GM21528 (cell line): Measurements from ENCODE around the gene PIK3CD.

ENCODE experiments used
- ATAC-seq: cut with Tn5 transposase; IDR thresholded peaks from one replicate; pipeline ENCODE4 v1.9.1; 2021; ENCODE audit warnings: mild to moderate bottlenecking, moderate library complexity; ENCODE audit not compliant: unreplicated experiment, low FRiP score

Gene PIK3CD

GRCh38 chr1:9715536-9716226 lies 64.2 kb downstream of the PIK3CD start:
- no peak for ATAC-seq

GRCh38 chr1:9716404-9717192 lies 65.1 kb downstream of the PIK3CD start:
- no peak for ATAC-seq

GRCh38 chr1:9717193-9718005 lies 65.9 kb downstream of the PIK3CD start:
- peak; percentile 46 for ATAC-seq

DNA sequence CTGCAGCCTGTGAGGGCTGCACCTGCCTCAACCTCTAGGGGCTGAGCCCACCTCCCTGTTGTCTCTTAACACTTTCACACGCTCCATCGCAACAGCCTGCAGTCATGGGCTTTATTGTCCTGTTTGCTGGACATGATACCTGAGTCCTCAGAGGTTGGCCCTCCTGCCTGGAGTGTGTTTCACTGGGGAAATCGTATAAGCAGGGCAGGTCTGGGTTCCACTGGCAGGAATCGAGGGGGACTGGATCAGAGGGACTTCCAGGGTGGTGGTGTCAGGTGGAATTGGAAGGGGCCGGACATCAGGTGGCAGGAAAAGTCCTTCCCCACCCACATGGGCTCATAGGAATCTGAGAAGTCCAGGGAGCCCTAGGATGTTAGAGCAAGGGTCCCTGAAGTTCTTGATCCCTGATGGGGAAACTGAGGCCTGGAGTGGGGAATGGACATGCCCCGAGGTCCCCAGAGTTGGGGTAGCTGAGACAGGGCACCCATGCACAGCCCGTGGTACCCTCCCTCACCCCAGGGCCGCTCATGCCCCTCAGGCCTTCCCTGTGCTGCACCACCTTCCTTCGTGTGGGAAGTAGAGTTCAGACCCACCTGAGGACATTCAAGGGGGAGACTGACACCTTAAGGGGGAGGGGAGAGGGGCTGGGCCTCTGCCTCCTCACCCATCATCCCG lies 66.6 kb downstream of the PIK3CD start:
- ATAC-seq, result no peak

DNA sequence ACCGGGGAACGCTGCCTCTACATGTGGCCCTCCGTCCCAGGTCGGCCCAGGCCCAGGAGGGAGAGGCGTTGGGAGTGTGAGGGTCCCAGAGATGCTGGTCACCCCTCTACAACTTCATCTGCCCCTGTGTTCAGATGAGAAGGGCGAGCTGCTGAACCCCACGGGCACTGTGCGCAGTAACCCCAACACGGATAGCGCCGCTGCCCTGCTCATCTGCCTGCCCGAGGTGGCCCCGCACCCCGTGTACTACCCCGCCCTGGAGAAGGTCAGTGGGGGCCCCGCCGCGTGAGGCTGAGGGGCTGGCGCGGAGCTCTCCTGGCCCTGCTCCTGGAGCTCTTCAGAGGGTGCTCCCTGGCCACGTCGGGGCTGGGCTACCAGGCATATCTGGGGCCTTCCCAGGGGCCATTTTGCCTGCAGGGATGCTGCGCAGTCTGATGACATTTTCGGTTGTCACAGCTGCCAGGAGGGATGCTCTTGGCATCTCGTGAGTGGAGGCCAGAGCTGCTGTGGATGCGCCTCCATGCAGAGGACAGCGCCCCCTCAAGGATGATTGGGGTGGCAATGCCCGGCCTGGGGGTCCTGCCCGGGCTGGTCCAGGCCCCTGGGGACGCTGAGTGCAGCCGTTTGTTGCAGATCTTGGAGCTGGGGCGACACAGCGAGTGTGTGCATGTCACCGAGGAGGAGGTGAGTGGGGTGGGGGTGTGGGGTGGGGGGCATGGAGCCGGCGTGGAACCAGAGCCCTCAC lies 68.6 kb downstream of the PIK3CD start:
- ATAC-seq, result no peak

- ATAC-seq, result no peak
Observed at GRCh38 chr1:9720785-9721605, 69.5 kb downstream of the PIK3CD start.

DNA sequence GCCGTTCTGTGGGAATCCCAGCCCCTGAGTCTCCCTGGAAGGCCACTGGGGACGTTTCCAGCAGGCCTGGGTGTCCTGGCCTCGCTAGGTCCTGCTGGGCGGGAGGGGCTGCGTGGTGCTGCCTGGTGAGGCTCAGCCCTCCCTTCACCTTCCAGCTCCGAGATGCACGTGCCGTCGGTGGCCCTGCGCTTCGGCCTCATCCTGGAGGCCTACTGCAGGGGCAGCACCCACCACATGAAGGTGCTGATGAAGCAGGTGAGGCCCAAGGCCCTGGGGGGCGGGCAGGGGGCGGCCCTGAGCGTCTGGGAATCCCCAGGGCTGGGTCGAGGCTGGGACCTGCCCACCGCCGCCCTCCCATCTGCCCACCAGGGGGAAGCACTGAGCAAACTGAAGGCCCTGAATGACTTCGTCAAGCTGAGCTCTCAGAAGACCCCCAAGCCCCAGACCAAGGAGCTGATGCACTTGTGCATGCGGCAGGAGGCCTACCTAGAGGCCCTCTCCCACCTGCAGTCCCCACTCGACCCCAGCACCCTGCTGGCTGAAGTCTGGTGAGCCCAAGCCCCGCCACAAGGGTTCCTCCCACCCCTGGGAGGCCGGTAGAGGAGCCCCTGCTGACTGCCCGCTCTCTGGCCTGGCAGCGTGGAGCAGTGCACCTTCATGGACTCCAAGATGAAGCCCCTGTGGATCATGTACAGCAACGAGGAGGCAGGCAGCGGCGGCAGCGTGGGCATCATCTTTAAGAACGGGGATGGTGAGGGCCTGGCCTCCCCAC lies 70.3 kb downstream of the PIK3CD start:
- ATAC-seq, result no peak

- ATAC-seq, result no peak
Observed at GRCh38 chr1:9722378-9722749, 70.8 kb downstream of the PIK3CD start.

- ATAC-seq, result no peak
Observed at GRCh38 chr1:9723068-9723805, 71.7 kb downstream of the PIK3CD start.

GRCh38 chr1:9723926-9724325 lies 72.4 kb downstream of the PIK3CD start:
- no peak for ATAC-seq

DNA sequence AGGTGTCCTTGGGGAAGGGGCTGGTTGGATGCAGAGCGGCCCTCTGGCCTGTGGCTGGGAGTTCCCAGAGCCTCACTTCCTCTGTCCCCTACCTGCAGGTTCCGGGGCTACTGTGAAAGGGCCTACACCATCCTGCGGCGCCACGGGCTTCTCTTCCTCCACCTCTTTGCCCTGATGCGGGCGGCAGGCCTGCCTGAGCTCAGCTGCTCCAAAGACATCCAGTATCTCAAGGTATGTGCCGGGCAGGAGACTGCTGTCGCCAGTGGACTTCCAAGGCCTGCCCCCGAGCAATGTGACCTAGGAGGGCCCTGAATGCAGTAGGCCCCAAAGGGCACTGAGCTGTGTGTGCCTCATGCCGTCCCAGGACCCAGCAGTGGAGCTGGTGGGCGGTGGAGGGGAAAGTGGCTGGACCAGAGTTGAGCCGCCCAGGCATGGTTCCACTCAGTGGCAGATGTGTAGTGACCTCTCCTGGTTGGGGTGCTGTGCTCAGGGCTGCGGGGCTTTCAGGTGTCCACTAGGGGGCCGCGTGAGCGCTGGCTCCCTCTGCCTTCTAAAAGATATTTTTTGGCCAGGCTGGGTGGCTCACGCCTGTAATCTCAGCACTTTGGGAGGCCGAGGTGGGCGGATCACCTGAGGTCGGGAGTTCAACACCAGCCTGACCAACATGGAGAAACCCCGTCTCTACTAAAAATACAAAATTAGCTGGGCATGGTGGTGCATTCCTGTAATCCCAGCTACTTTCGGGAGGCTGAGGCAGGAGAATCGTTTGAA lies 73.4 kb downstream of the PIK3CD start:
- ATAC-seq, result no peak

- no peak for ATAC-seq
Observed at GRCh38 chr1:9726406-9726805, 74.9 kb downstream of the PIK3CD start.

GRCh38 chr1:9726905-9727595 lies 75.5 kb downstream of the PIK3CD start:
- ATAC-seq, result no peak

- no peak for ATAC-seq
Observed at GRCh38 chr1:9728451-9729295, 77.1 kb downstream of the PIK3CD start.

GRCh38 chr1:9729523-9729922 lies 78.0 kb downstream of the PIK3CD start:
- ATAC-seq, result no peak
